COLO829 (cell line): ENCODE results near the gene RAB20.
"Not testable (repeated sequence)": the region's sequence is repeated elsewhere in the genome, so short reads cannot be mapped to it uniquely, and the experiment has no call there.

ENCODE experiments used
- DNase-seq: peaks from one replicate; pipeline ENCODE4 v3.0.0; 2012; ENCODE audit warnings: low spot score

The RAB20 gene

DNA sequence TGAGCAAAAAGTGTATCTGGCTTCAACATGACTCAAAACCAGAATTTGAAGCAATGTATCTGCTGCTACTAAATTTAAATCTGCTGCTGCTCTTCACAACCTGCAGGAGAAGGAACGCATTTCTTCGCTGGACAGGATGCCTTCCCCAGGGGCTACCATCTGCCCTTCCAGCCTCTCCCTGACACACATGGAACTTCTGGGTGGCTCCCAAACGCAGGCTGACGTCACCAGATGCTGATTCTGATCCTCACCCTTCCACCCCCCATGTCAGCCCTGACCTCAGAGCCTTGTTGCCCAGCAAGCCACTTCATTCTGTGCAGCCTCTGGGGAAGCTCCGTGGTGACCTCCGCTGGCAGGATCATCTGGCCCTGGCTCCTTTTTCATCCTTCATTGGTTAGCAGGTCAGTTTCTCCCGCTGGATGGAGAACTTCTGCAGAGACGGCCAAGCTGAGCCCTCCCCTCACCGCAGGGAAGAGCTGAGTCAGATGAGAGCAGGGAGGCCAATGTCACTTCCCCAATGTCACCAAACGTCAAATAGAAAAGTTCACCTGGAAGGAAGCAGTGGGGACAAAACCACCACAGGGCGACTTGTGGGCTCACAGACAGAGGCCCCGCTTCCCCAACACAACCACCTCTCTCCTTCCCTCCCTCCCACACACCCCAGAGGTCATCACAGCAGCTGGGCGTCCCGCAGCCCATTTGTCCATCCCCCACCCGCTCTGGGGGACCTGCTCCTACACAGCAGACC lies 14.0 kb upstream of the RAB20 start:
- DNase-seq = no peak

DNA sequence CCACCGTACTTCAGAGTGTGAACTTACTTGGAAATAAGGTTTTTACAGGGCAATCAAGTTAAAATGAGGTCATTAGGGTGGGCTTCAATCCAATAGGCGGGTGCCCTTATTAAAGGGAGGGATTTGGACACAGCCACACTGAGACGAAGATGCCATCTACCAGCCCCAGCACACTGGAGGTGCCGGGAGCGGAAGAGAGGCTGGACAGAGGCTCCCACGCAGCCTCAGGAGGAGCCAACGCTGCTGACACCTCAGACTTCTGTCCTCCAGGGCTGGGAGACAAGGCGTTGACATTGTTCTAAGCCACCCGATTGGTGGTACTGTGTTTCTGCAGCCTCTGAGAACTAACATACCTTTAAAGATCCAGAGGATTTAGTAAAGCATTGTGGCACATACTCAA lies 12.6 kb upstream of the RAB20 start:
- no peak for DNase-seq

GRCh38 chr13:110572778-110573118 lies 11.2 kb upstream of the RAB20 start:
- DNase-seq = no peak

DNA sequence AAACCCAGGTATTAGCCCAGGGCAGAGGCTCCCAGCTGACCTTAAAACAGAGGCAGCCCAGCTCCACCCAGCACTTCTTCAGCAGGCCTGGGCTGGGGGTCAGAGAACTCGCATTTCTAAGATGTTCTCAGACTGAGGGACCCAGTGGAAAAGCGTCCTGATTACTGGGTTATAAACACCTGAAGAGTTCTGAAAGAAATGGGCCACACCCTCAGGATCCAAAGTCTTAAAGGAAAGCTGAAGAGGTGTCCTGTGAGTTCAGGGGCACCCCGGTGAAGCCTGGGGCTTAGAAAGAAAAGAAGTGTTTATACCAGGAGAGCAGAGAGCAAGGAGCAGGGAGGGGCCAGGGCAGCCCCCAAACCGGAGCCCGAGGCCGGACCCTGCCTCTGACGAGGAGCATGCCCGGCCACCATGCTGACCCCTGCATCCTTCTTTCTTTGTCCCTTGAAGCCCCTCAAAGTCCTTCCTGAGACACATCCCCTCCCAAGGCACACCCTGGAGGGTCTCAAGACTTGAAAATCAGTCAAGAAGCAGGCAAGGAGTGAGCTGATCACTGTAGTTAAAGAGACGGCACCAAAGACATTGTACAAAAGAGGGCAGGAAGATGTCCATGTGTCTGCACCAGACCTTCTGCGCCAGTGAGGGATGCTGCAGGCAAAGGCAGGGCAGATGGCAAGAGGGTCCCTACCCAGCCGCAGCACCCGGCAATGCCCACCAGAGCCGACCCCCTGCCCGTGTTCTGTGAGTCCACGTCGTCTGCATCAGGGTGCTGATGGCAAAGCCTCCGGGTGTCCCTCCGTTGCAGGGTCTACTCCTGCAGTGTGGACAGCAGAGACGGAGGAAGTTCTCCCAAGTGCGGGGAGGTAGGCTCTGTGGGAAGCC lies 10.6 kb upstream of the RAB20 start:
- no peak for DNase-seq

GRCh38 chr13:110570886-110571285 lies 9.4 kb upstream of the RAB20 start:
- no peak for DNase-seq

- not testable (repeated sequence) for DNase-seq
These were observed 8.4 kb upstream of the RAB20 start for GRCh38 chr13:110569962-110570361.

DNA sequence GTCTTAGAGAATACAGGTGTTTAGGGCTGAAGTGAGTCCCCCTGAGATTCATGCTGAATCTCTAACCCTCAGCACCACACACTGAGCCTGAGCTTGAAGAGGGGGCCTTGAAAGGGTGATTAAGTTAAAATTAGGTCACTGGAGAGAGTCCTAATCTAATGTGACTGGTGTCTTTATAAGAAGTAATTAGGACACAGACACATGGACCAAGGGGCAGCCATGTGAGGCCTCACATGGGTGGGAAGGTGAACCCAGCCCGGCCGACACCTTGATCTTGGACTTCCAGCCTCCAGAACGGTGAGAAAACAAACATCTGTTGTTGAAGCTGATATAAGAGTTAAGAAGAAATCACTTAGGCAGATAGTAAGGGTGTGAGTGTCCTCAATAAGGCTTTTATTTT lies 7.1 kb upstream of the RAB20 start:
- DNase-seq = no peak

DNA sequence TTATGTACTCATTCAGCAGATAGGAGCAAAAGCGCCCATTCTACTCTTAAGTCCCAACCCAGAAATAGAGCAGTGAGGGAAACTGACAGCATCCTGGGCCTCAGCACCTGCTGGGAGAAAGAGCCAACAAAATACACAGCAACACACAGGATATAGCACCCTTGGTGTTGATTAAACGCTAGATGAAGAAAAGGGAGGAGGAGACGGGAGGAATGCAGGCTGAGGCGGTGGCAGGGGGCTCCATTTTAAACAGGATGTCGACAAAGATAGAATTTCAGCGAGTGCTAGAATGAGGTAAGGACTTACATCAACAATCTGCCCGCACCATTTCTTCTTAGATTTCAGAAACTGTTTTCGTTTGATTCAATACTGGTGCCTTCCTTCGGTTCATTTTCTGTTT lies 4.6 kb upstream of the RAB20 start:
- DNase-seq = no peak

GRCh38 chr13:110565296-110565695 lies 3.8 kb upstream of the RAB20 start:
- no peak for DNase-seq

- DNase-seq = no peak
These were observed 3.0 kb upstream of the RAB20 start for GRCh38 chr13:110564472-110564985.

DNA sequence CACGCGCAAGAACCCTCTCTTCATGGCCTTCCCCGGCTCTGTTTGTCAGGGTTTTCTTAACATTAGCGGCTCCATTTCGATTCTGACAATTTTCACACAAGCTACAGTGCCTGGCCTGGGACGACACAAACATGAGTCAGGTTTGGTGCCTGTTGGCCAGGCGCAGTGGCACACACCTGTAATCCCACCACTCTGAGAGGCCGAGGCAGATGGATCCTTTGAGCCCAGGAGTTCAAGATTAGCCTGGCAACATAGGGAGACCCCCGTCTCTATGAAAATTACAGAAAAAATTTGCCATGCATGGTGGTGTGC lies 1.9 kb upstream of the RAB20 start:
- no peak for DNase-seq

GRCh38 chr13:110562696-110563462 lies 1.4 kb upstream of the RAB20 start:
- no peak for DNase-seq

DNA sequence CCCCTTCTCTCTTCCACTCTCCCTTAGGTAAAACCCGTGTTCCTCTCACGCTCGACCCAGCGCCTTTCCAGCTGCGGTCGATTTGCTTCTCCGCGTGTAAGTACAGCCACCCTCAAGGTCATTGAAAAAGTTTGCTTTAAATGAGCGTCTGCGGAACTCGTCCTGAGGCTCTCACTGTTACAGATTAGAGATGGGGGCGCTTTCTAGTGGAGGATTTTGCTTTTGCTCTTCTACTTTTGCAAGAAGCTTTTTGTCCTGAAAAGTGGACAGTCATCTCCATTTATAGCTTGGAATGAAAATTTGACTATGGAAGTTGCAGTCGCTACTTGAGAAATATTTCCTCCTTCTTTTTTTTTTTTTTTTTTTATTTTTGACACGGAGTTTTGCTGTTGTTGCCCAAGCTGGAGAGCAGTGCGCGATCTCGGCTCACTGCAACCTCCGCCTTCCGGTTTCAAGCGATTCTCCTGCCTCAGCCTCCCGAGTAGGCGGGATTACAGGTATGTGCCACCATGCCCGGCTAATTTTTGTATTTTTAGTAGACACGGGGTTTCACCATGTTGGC lies 595 bp upstream of the RAB20 start:
- no peak for DNase-seq

DNA sequence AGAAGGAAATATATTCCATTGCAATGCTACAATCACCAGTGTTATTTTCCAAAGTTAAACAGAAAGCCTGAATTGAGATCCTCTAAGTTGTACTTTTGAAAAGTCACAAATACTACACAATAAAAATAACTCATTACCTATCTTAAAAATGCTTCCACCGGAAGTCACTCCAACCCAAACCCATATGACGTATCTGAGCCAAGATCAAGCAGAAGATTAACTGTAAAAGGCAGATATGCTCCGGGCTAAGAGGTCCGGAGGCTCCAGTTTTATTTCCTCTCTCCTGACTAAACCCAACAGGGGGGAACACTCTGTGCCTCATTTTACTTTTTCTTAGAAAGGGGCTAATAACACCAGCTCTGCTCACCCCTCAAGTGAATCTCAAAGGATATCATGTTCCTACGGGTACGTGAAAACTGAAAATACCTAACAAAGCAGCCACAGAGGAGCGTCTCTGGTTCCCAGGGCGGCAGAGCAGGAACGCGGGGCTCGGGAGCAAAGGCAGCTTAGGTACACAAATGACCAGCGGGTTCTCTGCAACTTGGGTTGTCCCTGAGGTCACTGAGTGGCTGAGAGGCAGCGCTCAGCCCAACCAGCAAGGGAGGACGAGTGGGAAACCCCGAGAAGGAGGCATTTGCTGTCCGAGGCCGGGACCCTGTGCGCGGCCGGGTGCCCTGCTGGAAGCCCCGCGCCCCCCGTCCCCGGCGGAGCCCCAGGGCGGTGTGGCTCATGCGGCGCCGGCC lies 750 bp downstream of the RAB20 start:
- DNase-seq = no peak

- no peak for DNase-seq
These were observed 1.5 kb downstream of the RAB20 start for GRCh38 chr13:110559986-110560385.

- DNase-seq = no peak
These were observed 2.0 kb downstream of the RAB20 start for GRCh38 chr13:110559429-110559943.

- DNase-seq = no peak
These were observed 3.8 kb downstream of the RAB20 start for GRCh38 chr13:110557610-110558305.

- DNase-seq = no peak
These were observed 4.4 kb downstream of the RAB20 start for GRCh38 chr13:110557082-110557481.

- DNase-seq = no peak
These were observed 5.3 kb downstream of the RAB20 start for GRCh38 chr13:110556224-110556606.

GRCh38 chr13:110555601-110556223 lies 5.8 kb downstream of the RAB20 start:
- DNase-seq = no peak
